GM19043 (cell line): ENCODE data around the gene FANK1.
A peak's percentile ranks its signal among the peaks of the same experiment; 100 is the strongest.

ENCODE experiments used
- ATAC-seq: cut with Tn5 transposase; IDR thresholded peaks from one replicate; pipeline ENCODE4 v1.9.1; 2021; ENCODE audit warnings: low read depth; ENCODE audit not compliant: unreplicated experiment

Gene FANK1

GRCh38 chr10:125896088-125896934 lies at the start of gene FANK1:
Gene FANK1, plus strand, starts transcription at chr10:125896564. Its CDS starts 79 bp downstream, at chr10:125896643.
- peak; percentile 81 for ATAC-seq

GRCh38 chr10:125846894-125847293 lies 49.5 kb upstream of the FANK1 start:
- ATAC-seq, result no peak

- ATAC-seq, result no peak
These were observed 48.0 kb upstream of the FANK1 start for GRCh38 chr10:125848371-125848770.

- ATAC-seq, result no peak
These were observed 47.5 kb upstream of the FANK1 start for GRCh38 chr10:125848857-125849256.

GRCh38 chr10:125849448-125849847 lies 46.9 kb upstream of the FANK1 start:
- ATAC-seq, result no peak

GRCh38 chr10:125850766-125851731 lies 45.3 kb upstream of the FANK1 start:
- no peak for ATAC-seq

- ATAC-seq, result no peak
These were observed 43.9 kb upstream of the FANK1 start for GRCh38 chr10:125852487-125852886.

- ATAC-seq, result no peak
These were observed 39.1 kb upstream of the FANK1 start for GRCh38 chr10:125857185-125857760.

GRCh38 chr10:125859128-125859817 lies 37.1 kb upstream of the FANK1 start:
- no peak for ATAC-seq

- ATAC-seq, result no peak
These were observed 31.2 kb upstream of the FANK1 start for GRCh38 chr10:125865120-125865519.

- ATAC-seq, result no peak
These were observed 29.8 kb upstream of the FANK1 start for GRCh38 chr10:125866421-125867029.

GRCh38 chr10:125868372-125868975 lies 27.9 kb upstream of the FANK1 start:
- no peak for ATAC-seq

GRCh38 chr10:125871338-125871737 lies 25.0 kb upstream of the FANK1 start:
- ATAC-seq, result no peak

- ATAC-seq, result no peak
These were observed 17.2 kb upstream of the FANK1 start for GRCh38 chr10:125878957-125879835.

- ATAC-seq, result no peak
These were observed 15.6 kb upstream of the FANK1 start for GRCh38 chr10:125880719-125881118.

GRCh38 chr10:125881192-125881591 lies 15.2 kb upstream of the FANK1 start, which contains the start of gene DHX32:
Gene DHX32, minus strand, starts transcription at chr10:125881292. Its CDS starts 468 bp downstream, at chr10:125880824.
- no peak for ATAC-seq

GRCh38 chr10:125882596-125882995 lies 13.8 kb upstream of the FANK1 start:
- ATAC-seq, result no peak

- ATAC-seq, result no peak
These were observed 13.2 kb upstream of the FANK1 start for GRCh38 chr10:125883211-125883610.
